A549 (cell line): ENCODE measurements around the gene SAMD15. TPM values are rescaled to one million over a fixed set of nuclear protein-coding genes. Genes with fewer than 3 reads are reported as not detected.

Experiments used
- ATAC-seq, 2 experiments: fragments of 200-7000 bp in 1 of 2; fragments of >200 bp in 1 of 2; cut with Nextera tagmentation in 1 of 2; cut with Tn5 transposase in 1 of 2; 3 replicates each; pipeline versions ENCODE4 v1.8.0 to v1.9.1; 2018 to 2020; ENCODE audit warnings: mild to moderate bottlenecking in 1 of 2, moderate library complexity in 1 of 2
- CTCF ChIA-PET: fragments of 300-600 bp; sonication (Branson Sonifier 250); formaldehyde crosslinking; extraction: SDS; loops from one replicate; lab custom pipeline; 2021; ENCODE audit warnings: antibody characterized with exemption, inconsistent platforms; lab: Yijun Ruan, JAX
- POLR2A ChIA-PET: fragments of 350-600 bp; formaldehyde crosslinking; extraction: SDS; loops from one replicate; lab custom pipeline; 2021; ENCODE audit warnings: antibody characterized with exemption, inconsistent platforms; lab: Yijun Ruan, JAX
- DNase-seq, 2 experiments: peaks; one replicate each; pipeline versions ENCODE4 v3.0.0 to v3.0.0-alpha.2; 2011 to 2016; ENCODE audit warnings: low read depth in 1 of 2, low spot score in 1 of 2
- FAIRE-seq: peaks from 2 replicates; lab custom pipeline; 2011; peaks lifted over from hg19 to GRCh38; lab: Jason Lieb, UNC
- H3K27ac ChIP-seq, 2 experiments: fragments of >200 bp; sonication (Bioruptor Twin); formaldehyde crosslinking; 3 replicates each; pipeline ENCODE4 v1.5.1; 2016 to 2017
- H3K4me1 ChIP-seq: fragments of >200 bp; sonication (Bioruptor Twin); formaldehyde crosslinking; 3 replicates; pipeline ENCODE4 v1.6.1; 2016
- H3K4me2 ChIP-seq: fragments of >200 bp; sonication (Bioruptor Twin); formaldehyde crosslinking; 3 replicates; pipeline ENCODE4 v1.6.1; 2016
- H3K4me3 ChIP-seq: fragments of >200 bp; sonication (Bioruptor Twin); formaldehyde crosslinking; 3 replicates; pipeline ENCODE4 v1.5.1; 2016
- H3K9me3 ChIP-seq: fragments of >200 bp; sonication (Bioruptor Twin); formaldehyde crosslinking; 3 replicates; pipeline ENCODE4 v1.6.1; 2016
- CEBPB ChIP-seq, 2 experiments: fragments of >200 bp in 1 of 2; sonication (Bioruptor Twin) in 1 of 2; formaldehyde crosslinking in 1 of 2; IDR thresholded peaks; 2 replicates each; pipeline ENCODE4 v1.6.1; 2012 to 2016
- EHF ChIP-seq: fragments of 250-450 bp; sonication (Bioruptor Pico); IDR thresholded peaks from 2 replicates; pipeline ENCODE4 v1.5.0; 2020; ENCODE audit warnings: mild to moderate bottlenecking
- ESRRA ChIP-seq: fragments of 150-350 bp; IDR thresholded peaks from 2 replicates; pipeline ENCODE4 v1.6.1; 2014; ENCODE audit warnings: mild to moderate bottlenecking, low read length, borderline replicate concordance
- FOSB ChIP-seq: fragments of 250-450 bp; sonication (Bioruptor Pico); IDR thresholded peaks from 2 replicates; pipeline ENCODE4 v1.5.0; 2020; ENCODE audit warnings: mild to moderate bottlenecking, moderate library complexity
- FOSL2 ChIP-seq, 2 experiments: fragments of 450-650 bp in 1 of 2; fragments of >200 bp in 1 of 2; sonication (Bioruptor Twin) in 1 of 2; formaldehyde crosslinking; IDR thresholded peaks; 2 replicates each; pipeline versions ENCODE4 v1.5.0 to v1.6.1; 2016 to 2020; ENCODE audit warnings: mild to moderate bottlenecking in 1 of 2, moderate library complexity in 1 of 2
- GATA3 ChIP-seq: IDR thresholded peaks from 2 replicates; pipeline ENCODE4 v1.6.1; 2012; ENCODE audit warnings: borderline replicate concordance
- HOXA7 ChIP-seq: fragments of 250-450 bp; sonication (Bioruptor Pico); IDR thresholded peaks from 2 replicates; pipeline ENCODE4 v1.5.0; 2020; ENCODE audit warnings: mild to moderate bottlenecking, moderate library complexity
- HOXB13 ChIP-seq: fragments of 250-450 bp; sonication (Bioruptor Pico); IDR thresholded peaks from 2 replicates; pipeline ENCODE4 v1.5.0; 2020; ENCODE audit warnings: low read depth, mild to moderate bottlenecking, moderate library complexity
- KDM1A ChIP-seq: fragments of 200-600 bp; sonication (generic); IDR thresholded peaks from 2 replicates; pipeline ENCODE4 v1.6.1; 2016; ENCODE audit warnings: low read depth, mild to moderate bottlenecking
- MAZ ChIP-seq: fragments of 150-350 bp; IDR thresholded peaks from 2 replicates; pipeline ENCODE4 v1.6.1; 2014; ENCODE audit warnings: antibody characterized with exemption, low read depth, low read length, borderline replicate concordance
- MYC ChIP-seq: IDR thresholded peaks from 2 replicates; pipeline ENCODE4 v1.6.1; 2012; ENCODE audit warnings: mild to moderate bottlenecking, inconsistent platforms, low read length, improper control_type of control experiment, borderline replicate concordance
- NFE2L2 ChIP-seq: fragments of 150-350 bp; conservative IDR thresholded peaks from 2 replicates; pipeline ENCODE4 v1.6.1; 2014; ENCODE audit warnings: low read length
- NPAS2 ChIP-seq: fragments of 250-450 bp; sonication (Bioruptor Pico); IDR thresholded peaks from 2 replicates; pipeline ENCODE4 v1.8.0; 2022; ENCODE audit warnings: mild to moderate bottlenecking, moderate library complexity, borderline replicate concordance
- NR3C1 ChIP-seq: fragments of >200 bp; sonication (Bioruptor Twin); formaldehyde crosslinking; IDR thresholded peaks from 3 replicates; pipeline ENCODE4 v1.6.1; 2017
- POLR2AphosphoS2 ChIP-seq: conservative IDR thresholded peaks from 2 replicates; pipeline ENCODE4 v1.6.1; 2012; ENCODE audit warnings: low read length, improper control_type of control experiment, inconsistent platforms
- RAD21 ChIP-seq, 2 experiments: fragments of >200 bp in 1 of 2; sonication (Bioruptor Twin) in 1 of 2; formaldehyde crosslinking in 1 of 2; IDR thresholded peaks in 1 of 2; conservative IDR thresholded peaks in 1 of 2; 2 replicates in 1 of 2; 3 replicates in 1 of 2; pipeline ENCODE4 v1.6.1; 2012 to 2018; ENCODE audit warnings: inconsistent platforms in 1 of 2
- RARB ChIP-seq: fragments of 250-450 bp; sonication (Bioruptor Pico); IDR thresholded peaks from 2 replicates; pipeline ENCODE4 v1.8.0; 2021; ENCODE audit warnings: mild to moderate bottlenecking, moderate library complexity
- RCOR1 ChIP-seq: fragments of 150-350 bp; IDR thresholded peaks from 2 replicates; pipeline ENCODE4 v1.6.1; 2014; ENCODE audit warnings: antibody characterized with exemption, low read length, low read depth
- SMC3 ChIP-seq: fragments of >200 bp; sonication (Bioruptor Twin); formaldehyde crosslinking; IDR thresholded peaks from 3 replicates; pipeline ENCODE4 v1.6.1; 2018; ENCODE audit warnings: inconsistent platforms
- ZC3H11A ChIP-seq: fragments of 450-650 bp; IDR thresholded peaks from 2 replicates; pipeline ENCODE4 v1.6.1; 2014; ENCODE audit warnings: antibody characterized with exemption, mild to moderate bottlenecking
- ZFP36 ChIP-seq: fragments of 450-650 bp; IDR thresholded peaks from 2 replicates; pipeline ENCODE4 v1.6.1; 2014; ENCODE audit warnings: borderline replicate concordance; ENCODE audit not compliant: partially characterized antibody
- WGBS: methylation state at CpG from one replicate; pipeline ENCODE4 v1.1.6; 2017; ENCODE audit errors: missing lambda C conversion rate; 5-methylcytosine and 5-hydroxymethylcytosine counted together
- polyA plus RNA-seq, 4 experiments: library from polyadenylated mRNA; depleted of rRNA in 3 of 4; stranded (reverse); fragments of >200 nt; fragmentation: RNase III in 1 of 4; extraction: RNeasy Plus Mini Kit Qiagen cat#74134 plus additional on column Dnase treatment in 1 of 4; gene quantifications; 2 replicates in 3 of 4; 3 replicates in 1 of 4; pipeline ENCODE4 v1.2.3, GENCODE V29; 2011 to 2017
- TF ChIP-seq, protein P1 (sequence below): IDR thresholded peaks from 2 replicates; pipeline ENCODE4 v1.6.1; 2012; ENCODE audit warnings: low read depth, borderline replicate concordance
- TF ChIP-seq, protein P2 (sequence below): fragments of 250-450 bp; sonication (Bioruptor Pico); IDR thresholded peaks from 2 replicates; pipeline ENCODE4 v1.5.0; 2021; ENCODE audit warnings: mild to moderate bottlenecking, moderate library complexity, borderline replicate concordance
- TF ChIP-seq, protein P3 (sequence below): fragments of 250-450 bp; sonication (Bioruptor Pico); IDR thresholded peaks from 2 replicates; pipeline ENCODE4 v1.5.0; 2020; ENCODE audit warnings: low read depth, mild to moderate bottlenecking, moderate library complexity
- TF ChIP-seq, protein P4 (sequence below): fragments of 200-600 bp; sonication (generic); IDR thresholded peaks from 2 replicates; pipeline ENCODE4 v1.6.1; 2016; ENCODE audit warnings: antibody characterized with exemption, mild to moderate bottlenecking, moderate library complexity

SAMD15 gene
- polyA plus RNA-seq, 2 of the 4 experiments (the other 2 are of a cell fraction), result 2.0 to 2.1 TPM

DNA sequence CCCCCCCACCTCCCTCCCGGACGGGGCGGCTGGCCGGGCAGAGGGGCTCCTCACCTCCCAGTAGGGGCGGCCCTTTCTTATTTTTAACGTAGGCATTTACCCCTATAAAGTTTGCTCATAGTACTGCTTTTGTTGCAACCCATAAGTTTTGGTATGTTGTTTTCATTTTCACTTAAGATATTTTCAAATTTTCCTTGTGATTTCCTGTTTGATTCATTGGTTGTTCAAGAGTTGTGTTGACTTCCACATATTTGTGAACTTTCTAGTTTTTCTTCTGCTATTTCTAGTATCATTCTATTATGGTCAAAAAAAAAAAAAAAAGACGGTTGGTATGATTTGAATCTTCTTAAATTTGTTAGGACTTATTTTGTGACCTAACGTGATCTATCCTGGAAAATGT, 39.7 kb downstream of the SAMD15 start:
- no peak overlapping the region for H3K4me2 ChIP-seq
- POLR2A ChIA-PET, result no interaction called here
- 84% methylated on average over 8 of the region's 8 CpGs for WGBS
- H3K4me1 ChIP-seq, result no peaks in the 10 kb centered on the region
- CTCF ChIA-PET, result no interaction called here
- TF ChIP-seq, protein P1, sequence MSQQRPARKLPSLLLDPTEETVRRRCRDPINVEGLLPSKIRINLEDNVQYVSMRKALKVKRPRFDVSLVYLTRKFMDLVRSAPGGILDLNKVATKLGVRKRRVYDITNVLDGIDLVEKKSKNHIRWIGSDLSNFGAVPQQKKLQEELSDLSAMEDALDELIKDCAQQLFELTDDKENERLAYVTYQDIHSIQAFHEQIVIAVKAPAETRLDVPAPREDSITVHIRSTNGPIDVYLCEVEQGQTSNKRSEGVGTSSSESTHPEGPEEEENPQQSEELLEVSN, result no peak
- no peak for TF ChIP-seq ESRRA
- TF ChIP-seq, protein P2, sequence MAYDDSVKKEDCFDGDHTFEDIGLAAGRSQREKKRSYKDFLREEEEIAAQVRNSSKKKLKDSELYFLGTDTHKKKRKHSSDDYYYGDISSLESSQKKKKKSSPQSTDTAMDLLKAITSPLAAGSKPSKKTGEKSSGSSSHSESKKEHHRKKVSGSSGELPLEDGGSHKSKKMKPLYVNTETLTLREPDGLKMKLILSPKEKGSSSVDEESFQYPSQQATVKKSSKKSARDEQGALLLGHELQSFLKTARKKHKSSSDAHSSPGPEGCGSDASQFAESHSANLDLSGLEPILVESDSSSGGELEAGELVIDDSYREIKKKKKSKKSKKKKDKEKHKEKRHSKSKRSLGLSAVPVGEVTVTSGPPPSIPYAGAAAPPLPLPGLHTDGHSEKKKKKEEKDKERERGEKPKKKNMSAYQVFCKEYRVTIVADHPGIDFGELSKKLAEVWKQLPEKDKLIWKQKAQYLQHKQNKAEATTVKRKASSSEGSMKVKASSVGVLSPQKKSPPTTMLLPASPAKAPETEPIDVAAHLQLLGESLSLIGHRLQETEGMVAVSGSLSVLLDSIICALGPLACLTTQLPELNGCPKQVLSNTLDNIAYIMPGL (CRISPR knock-in tag), result no peak
- no peak for TF ChIP-seq RCOR1
- TF ChIP-seq NPAS2, result no peak
- no peak for TF ChIP-seq POLR2AphosphoS2
- TF ChIP-seq MYC, result no peak
- TF ChIP-seq HOXB13 (CRISPR knock-in tag), result no peak
- TF ChIP-seq, protein P3, sequence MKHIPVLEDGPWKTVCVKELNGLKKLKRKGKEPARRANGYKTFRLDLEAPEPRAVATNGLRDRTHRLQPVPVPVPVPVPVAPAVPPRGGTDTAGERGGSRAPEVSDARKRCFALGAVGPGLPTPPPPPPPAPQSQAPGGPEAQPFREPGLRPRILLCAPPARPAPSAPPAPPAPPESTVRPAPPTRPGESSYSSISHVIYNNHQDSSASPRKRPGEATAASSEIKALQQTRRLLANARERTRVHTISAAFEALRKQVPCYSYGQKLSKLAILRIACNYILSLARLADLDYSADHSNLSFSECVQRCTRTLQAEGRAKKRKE (CRISPR knock-in tag), result no peak
- TF ChIP-seq NR3C1, result no peak
- TF ChIP-seq GATA3, result no peak
- TF ChIP-seq RARB (CRISPR knock-in tag), result no peak
- TF ChIP-seq HOXA7, result no peak
- TF ChIP-seq ZC3H11A, result no peak
- no peak for DNase-seq
- no peak for ATAC-seq
- H3K4me3 ChIP-seq, result no peak overlapping the region
- no peak for FAIRE-seq
- H3K27ac ChIP-seq, result no peak overlapping the region
- H3K9me3 ChIP-seq, result peaks cover 13% of the 10 kb centered on the region; the same call in 1 of the 3 replicates

DNA sequence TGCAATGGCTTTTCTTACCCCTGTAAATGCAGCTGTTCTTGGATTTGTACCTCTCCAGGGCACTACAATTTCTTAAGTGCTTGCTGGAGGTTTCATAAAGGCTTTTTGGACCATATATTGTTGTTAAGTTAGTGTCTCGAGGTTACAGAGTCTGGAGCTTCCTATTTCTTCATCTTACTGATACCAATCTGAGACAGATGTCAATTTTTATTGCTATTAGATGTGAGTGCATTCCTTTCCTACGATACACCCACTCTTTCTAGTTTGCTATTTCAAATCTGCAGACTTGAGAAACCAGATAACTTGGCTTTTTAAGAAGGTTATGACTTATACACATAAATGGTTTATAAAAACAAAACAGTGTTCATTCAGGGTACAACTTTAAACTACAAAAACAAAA, 44.0 kb downstream of the SAMD15 start:
- FAIRE-seq (no peak), ATAC-seq (no peak)
- Histone ChIP-seq H3K9me3 (peaks cover 13% of the 10 kb centered on the region; the same call in 1 of the 3 replicates), H3K4me2 (no peak overlapping the region), H3K27ac (no peak overlapping the region), H3K4me1 (no peaks in the 10 kb centered on the region)
- POLR2A ChIA-PET, result no interaction called here
- TF ChIP-seq FOSL2 (IDR thresholded peaks at IDR 0.05), result no peak
- TF ChIP-seq FOSL2 (CRISPR knock-in tag; IDR thresholded peaks at IDR 0.05), result no peak
- no peak for TF ChIP-seq ZFP36
- TF ChIP-seq, protein P4, sequence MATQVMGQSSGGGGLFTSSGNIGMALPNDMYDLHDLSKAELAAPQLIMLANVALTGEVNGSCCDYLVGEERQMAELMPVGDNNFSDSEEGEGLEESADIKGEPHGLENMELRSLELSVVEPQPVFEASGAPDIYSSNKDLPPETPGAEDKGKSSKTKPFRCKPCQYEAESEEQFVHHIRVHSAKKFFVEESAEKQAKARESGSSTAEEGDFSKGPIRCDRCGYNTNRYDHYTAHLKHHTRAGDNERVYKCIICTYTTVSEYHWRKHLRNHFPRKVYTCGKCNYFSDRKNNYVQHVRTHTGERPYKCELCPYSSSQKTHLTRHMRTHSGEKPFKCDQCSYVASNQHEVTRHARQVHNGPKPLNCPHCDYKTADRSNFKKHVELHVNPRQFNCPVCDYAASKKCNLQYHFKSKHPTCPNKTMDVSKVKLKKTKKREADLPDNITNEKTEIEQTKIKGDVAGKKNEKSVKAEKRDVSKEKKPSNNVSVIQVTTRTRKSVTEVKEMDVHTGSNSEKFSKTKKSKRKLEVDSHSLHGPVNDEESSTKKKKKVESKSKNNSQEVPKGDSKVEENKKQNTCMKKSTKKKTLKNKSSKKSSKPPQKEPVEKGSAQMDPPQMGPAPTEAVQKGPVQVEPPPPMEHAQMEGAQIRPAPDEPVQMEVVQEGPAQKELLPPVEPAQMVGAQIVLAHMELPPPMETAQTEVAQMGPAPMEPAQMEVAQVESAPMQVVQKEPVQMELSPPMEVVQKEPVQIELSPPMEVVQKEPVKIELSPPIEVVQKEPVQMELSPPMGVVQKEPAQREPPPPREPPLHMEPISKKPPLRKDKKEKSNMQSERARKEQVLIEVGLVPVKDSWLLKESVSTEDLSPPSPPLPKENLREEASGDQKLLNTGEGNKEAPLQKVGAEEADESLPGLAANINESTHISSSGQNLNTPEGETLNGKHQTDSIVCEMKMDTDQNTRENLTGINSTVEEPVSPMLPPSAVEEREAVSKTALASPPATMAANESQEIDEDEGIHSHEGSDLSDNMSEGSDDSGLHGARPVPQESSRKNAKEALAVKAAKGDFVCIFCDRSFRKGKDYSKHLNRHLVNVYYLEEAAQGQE, result no peak
- no peak for TF ChIP-seq CEBPB (IDR thresholded peaks at IDR 0.05)
- TF ChIP-seq, protein P3 (CRISPR knock-in tag), result no peak
- no peak for TF ChIP-seq EHF (CRISPR knock-in tag)
- TF ChIP-seq NFE2L2, result no peak
- no peak for TF ChIP-seq SMC3
- no peak for TF ChIP-seq KDM1A
- TF ChIP-seq MAZ, result no peak
- no peak for TF ChIP-seq FOSB
- TF ChIP-seq RAD21 (conservative IDR thresholded peaks at IDR 0.05 in 1 of 2, IDR thresholded peaks at IDR 0.05 in 1 of 2), result no peak
- TF ChIP-seq, all 56 proteins: peak for 0
- no peak overlapping the region for H3K4me3 ChIP-seq
- 73% methylated on average over 2 of the region's 2 CpGs for WGBS
- no peak for DNase-seq
- CTCF ChIA-PET, result no interaction called here
